ENCODE data around the gene C1QTNF3.

GRCh38 chr5:33980030-33980429 lies 63.0 kb downstream of the C1QTNF3 start:
- no peak for TF ChIP-seq CTCF (IDR thresholded peaks at IDR 0.05)
- no peak for TF ChIP-seq POLR2AphosphoS5 (IDR thresholded peaks at IDR 0.05)
- no peak for TF ChIP-seq POLR2A (IDR thresholded peaks at IDR 0.05)

All from transverse colon (tissue), 4 donors.